Measurements from ENCODE around the gene TCTN3.
"Not testable (repeated sequence)": the region's sequence is repeated elsewhere in the genome, so short reads cannot be mapped to it uniquely, and the experiment has no call there.

TCTN3 gene

GRCh38 chr10:95675403-95676116, 18.2 kb downstream of the TCTN3 start:
- no peak for DNase-seq

- DNase-seq = no peak
Observed at GRCh38 chr10:95674643-95675042, 19.1 kb downstream of the TCTN3 start.

DNA sequence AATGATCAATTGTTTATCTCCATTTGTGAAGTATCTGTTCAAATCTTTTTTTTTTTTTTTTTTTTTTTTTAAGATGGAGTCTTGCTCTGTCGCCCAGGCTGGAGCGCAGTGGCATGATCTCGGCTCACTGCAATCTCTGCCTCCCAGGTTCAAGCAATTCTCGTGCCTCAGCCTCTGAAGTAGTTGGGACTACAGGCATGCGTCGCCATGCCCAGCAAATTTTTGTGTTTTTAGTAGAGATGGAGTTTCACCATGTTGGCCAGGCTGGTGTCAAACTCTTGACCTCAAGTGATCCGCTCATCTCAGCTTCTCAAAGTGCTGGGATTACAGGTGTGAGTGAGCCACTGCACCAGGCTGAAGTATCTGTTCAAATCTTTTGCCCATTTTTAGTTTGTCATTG, 21.1 kb downstream of the TCTN3 start:
- not testable (repeated sequence) for DNase-seq

GRCh38 chr10:95664543-95664942, 29.2 kb downstream of the TCTN3 start:
- no peak for DNase-seq

DNA sequence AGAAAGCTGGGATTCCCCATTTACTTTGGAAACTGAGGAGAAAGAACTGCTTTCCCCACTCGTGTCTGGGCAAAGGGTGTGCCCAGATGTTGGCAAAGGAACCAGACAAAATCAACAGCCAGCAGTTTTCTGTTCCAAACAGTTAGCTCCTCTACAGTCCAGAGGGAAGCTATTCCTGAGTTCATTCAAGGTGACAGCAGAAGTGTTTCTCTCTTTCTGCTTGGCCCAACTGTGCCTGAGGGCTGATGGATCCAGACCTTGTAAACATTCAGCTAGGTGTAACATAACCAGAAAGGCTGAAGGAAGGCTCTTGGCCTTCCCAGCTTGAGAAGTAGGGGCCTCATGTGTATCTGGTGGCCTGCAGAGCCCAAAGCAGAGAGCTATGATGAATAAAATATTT, 30.2 kb downstream of the TCTN3 start:
- no peak for DNase-seq

- no peak for DNase-seq
Observed at GRCh38 chr10:95661818-95662217, 31.9 kb downstream of the TCTN3 start.

DNA sequence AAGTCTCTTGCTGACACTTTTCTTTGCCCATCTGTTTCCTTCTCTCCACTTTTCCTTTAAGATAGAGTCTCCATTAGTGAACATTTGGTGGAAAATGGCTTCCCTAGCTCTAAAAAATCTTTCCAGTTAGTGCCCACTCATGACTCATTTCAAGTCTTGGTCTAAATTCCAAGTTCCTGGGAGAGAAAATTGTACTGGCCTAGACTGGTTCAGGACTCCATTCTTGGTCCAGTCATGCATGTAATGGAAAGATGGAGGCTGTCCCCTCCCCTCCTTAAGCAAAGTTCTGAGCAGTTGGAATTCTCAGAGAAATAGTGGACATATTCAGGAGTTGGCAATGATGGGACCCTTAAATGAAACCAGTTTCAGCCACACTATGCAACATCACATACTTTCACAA, 33.4 kb downstream of the TCTN3 start:
- no peak for DNase-seq

GRCh38 chr10:95657250-95657649, 36.5 kb downstream of the TCTN3 start:
- DNase-seq = no peak

DNA sequence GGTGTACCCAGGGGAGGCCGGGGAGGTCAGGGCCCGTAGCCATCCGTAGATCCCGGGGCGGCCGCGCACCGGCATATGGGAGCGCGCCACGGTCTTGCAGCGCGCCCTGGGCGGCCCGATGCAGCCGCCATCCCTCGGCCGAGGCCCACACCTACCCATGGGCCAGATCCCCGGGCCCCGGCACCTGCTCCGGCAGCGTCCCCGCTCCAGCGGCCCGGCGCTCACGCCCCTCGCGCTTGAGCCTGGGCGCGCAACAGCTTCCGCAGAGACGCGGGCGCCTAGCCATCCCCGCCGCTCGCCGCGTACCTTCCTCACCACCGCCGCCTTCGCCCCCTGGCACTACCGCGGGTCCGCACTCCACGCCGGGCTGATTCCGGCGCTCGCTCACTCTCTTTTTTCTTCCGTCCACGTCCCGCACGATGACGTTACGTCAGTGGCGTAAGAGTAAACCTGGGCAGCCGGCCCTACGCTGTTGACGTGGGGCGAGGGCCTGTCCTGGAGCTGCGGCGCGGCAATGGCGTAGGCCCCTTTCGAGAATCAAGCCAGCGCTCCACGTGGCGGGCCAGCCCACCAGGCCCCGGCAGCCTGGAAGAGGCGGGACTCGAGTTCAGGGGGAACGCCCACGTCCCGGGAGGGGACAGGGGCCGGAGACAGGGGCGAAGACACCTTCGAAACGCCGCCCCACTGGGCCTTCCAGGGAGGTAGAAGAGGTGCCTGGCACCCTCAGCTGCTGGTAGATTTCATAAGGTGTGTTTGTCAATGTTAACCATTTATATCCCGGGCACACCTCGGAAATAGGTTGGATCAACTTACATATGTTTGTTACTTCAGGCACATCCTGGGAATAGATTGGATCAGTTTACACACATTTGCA, 37.2 kb downstream of the TCTN3 start, which contains the start of gene ALDH18A1:
ALDH18A1 (minus strand) TSS at position 421 of the 874 bp plus-strand sequence. CDS start 3,334 bp downstream, outside the sequence.
- peak; percentile 91 for DNase-seq

GRCh38 chr10:95655571-95656290, 38.0 kb downstream of the TCTN3 start:
- peak; percentile 5 for DNase-seq

- no peak for DNase-seq
Observed at GRCh38 chr10:95653895-95654294, 39.8 kb downstream of the TCTN3 start.

GRCh38 chr10:95651346-95652060, 42.2 kb downstream of the TCTN3 start:
- DNase-seq = no peak

- no peak for DNase-seq
Observed at GRCh38 chr10:95650232-95650631, 43.5 kb downstream of the TCTN3 start.

DNA sequence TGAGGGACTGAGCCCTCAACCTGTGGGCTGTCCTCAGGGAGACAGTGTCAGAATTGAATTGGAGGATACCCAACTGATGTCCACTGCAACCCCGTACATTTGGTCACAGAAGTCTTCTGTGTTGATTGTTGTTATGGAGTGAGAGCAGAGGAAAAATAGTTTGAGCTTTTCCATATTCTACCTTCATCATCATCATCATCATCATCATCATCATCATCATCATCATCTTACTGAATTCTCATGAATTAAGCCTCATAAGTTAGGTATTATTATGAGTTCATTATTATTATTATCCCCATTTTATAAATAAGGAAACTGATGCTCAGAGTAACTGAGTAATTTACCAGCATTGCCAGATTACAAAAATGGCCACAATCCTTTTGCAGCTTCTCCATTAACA, 45.6 kb downstream of the TCTN3 start:
- no peak for DNase-seq

- DNase-seq = no peak
Observed at GRCh38 chr10:95646160-95646559, 47.6 kb downstream of the TCTN3 start.

DNA sequence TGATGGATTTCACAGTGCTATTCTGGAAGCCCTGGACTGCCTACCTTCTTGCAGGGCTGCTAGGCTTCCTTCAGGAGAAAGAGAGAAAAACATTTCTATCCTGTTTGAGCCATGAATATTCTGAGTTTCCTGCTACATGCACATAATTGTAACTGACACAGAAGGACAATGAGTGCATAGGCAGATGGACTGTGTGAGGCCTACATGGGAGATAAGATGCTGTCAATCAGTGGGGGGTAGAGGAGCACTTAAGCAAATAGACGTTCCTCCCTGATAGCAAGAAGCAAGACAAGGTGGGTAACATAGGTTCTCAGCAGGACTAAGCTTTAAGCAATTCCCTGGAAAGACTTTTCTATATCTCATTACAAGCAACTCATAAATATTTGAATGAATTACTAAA, 48.8 kb downstream of the TCTN3 start:
- no peak for DNase-seq

DNA sequence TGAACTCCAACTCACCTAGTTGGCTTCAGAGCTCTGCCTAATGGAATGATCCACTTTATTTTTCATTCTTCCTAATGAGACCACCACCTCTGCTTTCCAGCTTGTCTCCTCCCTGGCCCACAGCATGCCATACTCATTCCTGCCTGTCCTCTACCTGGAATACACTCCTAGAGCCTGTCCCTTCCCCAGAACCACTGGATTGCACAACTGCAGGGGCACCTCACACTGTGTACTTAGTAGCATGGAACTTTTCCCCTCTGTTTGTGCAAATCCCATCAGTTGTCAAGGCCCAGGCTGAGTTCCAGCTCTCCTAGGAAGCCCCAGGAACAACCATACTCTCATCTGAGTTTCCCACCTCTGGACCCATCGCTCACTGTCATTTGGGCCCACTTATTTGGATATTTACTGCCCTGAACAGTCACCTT, 52.8 kb downstream of the TCTN3 start:
- DNase-seq = no peak

- no peak for DNase-seq
Observed at GRCh38 chr10:95637911-95638310, 55.8 kb downstream of the TCTN3 start.

DNA sequence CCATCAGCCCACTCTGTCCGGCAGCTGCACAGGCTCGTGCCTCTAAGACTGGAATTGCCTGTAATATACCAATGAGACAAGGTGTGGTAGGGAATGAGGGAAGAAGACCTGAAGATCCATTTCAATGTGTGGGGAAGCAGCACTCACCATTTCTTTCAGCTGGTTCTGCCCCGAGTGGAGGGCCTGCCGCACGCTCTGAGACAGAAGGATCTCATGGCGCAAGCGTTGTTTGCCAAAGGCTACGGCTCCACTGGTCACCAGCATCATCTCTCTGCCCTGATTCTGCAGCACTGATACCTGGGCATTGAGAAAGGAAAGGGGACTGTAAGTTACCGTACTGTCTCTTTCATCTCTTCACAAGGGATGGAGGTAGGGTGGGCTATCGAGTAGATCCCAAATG, 56.6 kb downstream of the TCTN3 start:
- DNase-seq = no peak

GRCh38 chr10:95635319-95635733, 58.4 kb downstream of the TCTN3 start:
- DNase-seq = no peak

DNA sequence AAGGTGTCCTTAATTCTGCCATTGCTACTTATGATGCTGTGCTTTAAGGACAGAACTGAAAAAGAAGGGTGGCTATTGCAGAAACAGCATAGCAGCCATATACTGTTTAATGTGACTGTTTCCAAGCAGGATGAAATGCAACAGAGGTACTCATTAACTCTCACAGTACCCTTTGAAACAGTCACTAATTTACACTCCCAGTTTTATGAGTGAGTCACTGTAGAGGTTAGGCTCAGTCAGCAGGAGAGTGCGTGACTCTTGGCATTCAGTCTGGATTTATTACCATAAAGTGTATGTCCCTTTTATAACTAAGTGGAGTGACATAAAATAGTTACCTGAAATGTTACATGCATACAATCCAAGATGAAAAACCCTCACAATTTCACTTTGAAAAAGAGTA, 64.9 kb downstream of the TCTN3 start:
- DNase-seq = no peak

DNA sequence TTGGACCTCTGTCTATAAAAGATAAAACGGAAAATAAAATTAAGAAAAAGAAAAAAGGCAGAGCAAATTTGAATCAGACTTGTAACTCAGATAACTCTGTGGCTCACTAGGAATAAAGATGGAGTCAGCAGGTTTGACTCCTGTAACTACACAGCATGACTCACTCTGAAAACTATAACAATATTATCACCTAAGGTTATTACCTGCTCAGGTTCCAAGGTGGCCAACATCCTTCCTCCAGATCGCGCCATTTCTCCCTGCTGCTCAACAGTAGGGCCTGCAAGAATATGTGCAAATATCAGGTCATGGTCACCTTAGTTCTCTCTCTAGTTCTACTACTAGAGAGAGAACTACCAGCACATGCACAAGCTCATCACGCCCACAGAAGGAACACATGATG, 67.2 kb downstream of the TCTN3 start:
- no peak for DNase-seq

DNA sequence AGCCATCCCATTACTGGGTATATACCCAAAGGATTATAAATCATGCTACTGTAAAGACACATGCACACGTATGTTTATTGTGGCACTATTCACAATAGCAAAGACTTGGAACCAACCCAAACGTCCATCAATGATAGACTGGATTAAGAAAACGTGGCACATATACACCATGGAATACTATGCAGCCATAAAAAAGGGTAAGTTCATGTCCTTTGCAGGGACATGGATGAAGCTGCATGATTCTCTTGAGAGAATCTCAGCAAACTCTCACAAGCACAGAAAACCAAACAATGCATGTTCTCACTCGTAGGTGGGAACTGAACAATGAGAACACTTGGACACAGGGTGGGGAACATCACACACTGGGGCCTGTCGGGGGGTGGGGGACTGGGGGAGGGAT, 73.3 kb downstream of the TCTN3 start:
- not testable (repeated sequence) for DNase-seq
